Measurements from ENCODE around the gene CSGALNACT2.
A peak's percentile ranks its signal among the peaks of the same experiment; 100 is the strongest.
"Not testable (repeated sequence)": the region's sequence is repeated elsewhere in the genome, so short reads cannot be mapped to it uniquely, and the experiment has no call there.

The CSGALNACT2 gene

DNA sequence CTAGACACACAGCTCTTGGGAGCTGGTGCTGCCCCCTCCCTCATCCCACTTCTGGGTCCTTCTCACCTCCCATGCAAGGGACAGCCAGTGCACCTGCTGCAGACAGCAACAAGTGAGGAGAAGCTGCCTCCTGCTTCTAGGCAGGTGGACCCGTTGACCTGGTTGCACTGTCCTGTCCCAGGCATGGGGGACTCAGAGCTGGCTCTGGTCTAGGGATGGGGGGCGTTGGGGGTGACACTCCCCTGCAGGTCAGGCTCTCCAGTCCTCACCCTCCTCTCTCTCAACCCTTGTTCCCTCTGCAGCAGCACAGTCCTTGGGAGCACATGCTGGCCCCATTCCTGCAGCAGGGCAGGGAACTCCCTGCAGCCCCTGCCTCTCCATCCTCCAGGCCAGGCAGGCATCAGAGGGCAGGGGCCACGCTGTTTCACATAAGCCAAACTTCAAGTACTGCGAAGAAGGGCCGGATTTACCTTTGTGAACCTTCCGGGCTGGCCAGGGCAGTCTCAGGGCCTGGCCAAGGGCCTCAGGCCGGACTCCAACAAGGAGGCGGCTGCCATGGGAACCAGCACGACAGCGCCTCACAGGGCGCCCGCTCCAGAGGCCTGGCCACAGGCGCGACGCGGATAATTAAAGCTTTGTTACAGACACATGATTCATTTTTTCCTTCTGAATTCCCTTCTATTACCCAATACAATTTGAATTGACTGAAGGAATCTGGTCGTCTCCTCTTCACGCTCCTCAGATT lies 80.1 kb downstream of the CSGALNACT2 start:
- peak; percentile 2 for DNase-seq

DNA sequence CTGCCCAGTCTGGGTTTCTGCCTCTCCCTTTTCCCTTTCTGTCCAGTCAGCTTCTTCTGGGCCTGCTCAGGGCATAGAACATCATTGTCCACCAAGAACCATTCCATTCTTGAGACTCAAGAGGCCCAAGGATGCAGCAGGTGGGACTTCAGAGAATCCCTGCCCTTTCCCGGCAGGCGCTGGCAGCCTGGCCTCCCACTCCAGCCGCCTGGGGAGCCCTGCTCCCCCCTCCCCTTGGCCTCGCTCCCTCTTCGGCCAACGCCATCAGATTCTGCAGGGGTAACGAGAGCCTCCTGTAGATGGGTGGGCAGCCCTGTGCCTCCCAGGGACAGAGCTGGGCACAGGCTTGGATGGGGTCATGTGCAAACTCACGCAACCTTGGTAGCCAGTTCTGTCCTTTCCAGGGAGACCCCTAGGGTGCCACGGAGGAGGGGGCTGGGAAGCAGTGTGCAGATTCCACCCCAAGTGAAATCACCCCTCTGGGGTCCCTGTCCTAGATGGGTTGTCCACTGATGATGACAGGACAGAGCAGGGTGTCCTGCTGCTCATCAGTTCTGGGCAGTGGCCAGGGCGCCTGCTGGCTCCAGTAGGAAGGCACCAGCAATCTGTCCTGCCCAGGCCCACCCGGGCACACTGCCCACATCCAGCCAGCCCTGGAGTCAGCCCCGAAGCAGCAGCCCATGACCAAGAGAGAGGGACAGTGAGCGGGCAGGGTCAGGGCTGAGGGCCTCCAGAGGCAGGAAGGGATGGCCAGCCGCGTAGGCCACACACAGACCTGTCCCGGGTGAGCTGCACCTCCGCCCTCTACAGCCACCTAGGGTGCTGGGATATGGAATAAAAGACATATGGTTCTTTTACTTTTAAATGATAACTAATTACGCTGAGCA lies 80.9 kb downstream of the CSGALNACT2 start:
- no peak for DNase-seq

DNA sequence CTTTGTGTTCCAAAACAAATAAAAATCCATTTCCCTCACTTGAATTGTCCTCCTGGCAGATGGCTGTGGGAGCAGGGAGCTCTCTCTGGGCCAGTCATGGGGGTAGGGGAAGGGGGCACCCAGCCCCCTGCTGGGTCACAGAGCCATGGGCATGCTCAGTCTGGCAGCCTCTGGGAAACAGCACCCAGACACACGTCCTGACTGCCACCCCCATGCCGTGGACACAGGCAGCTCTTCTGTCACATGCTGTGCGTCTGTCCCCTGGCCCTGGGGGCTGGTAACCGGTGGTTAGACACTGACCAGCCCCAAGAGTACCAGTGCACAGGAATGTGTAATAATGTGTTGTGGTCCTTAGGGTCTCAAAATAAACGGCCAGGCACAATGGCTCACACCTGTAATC lies 81.6 kb downstream of the CSGALNACT2 start:
- DNase-seq, result no peak

DNA sequence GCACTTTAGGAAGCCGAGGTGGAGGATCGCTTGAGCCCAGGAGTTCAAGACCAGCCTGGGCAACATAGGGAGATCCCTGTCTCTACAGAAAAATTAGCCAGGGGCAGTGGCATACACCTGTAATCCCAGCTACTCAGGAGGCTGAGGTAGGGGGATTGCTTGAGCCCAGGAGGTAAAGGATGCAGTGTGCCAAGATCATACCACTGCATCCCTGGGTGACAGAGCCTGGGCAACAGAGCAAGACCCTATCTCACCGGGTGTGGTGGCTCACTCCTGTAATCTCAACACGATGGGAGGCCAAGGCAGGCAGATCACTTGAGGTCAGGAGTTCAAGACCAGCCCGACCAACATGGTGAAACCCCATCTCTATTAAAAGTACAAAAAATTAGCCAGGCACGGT lies 82.0 kb downstream of the CSGALNACT2 start:
- not testable (repeated sequence) for DNase-seq

DNA sequence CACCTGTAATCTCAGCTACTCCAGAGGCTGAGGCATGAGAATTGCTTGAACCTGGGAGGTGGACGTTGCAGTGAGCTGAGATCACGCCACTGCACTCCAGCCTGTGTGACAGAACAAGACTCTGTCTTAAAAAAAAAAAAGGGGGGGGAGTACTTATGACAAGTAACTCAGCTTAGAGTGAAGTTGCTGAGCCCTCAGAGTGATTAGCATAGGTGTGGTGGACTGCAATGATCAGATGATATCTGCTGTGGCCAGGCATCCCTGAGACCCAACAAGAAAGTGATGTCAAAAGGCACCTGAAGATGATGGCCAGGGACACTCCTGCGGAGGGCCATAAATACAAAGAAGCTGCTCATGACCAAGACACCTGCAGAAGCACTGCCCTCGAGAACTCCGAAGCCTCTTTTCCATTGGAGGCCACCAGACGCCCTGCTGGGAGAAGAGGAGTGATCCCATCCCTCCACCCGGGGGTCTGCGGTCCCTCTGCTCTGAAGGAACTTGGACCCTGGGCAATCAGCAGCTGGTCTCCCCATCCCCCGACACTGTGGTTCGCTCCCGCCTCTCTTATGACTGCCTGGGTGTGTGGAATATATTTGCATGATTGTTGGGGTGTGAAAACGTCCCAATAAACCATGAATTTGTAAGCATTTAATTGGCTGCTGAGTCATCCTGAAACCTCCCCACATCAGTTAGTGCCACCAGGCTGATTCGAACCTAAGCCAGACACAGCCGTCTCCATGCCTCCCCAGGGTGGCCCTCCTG lies 82.6 kb downstream of the CSGALNACT2 start:
- DNase-seq, result no peak

DNA sequence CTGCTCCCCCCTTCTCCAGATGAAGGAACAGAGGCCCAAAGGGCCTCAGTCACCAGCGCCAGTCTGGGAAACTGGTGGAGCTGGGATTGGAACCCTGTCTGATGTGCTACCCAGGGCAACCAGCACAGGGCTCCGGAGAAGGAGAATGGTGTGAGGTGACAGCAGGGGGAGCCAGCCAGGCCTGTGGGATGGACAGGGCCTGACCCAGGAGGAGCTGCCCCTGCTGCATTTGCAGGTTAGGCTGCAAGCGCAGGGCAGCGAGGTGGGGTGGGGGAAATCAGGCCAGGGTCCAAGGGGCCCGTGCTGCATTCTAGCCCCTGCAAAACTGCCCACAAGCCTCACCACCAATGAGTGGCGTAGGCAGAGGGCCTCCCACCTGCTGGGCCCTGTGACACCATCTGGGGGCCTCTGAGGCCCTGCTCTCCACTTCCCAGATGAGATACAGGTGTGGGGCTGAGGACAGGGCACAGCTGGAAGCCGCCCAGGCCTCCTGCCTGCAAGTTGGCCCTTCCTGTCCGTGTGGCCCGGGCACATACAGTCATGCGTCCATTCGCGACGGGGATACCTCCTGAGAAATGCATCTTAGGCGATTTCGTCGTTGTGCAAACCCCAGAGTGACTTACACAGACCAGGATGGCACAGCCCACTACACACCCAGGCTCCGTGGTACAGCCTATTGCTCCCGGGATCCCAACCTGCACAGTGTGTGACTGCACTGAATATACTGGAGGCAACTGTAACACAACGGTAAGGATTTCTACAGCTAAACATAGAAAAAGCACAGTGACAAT lies 83.4 kb downstream of the CSGALNACT2 start:
- DNase-seq, result no peak

DNA sequence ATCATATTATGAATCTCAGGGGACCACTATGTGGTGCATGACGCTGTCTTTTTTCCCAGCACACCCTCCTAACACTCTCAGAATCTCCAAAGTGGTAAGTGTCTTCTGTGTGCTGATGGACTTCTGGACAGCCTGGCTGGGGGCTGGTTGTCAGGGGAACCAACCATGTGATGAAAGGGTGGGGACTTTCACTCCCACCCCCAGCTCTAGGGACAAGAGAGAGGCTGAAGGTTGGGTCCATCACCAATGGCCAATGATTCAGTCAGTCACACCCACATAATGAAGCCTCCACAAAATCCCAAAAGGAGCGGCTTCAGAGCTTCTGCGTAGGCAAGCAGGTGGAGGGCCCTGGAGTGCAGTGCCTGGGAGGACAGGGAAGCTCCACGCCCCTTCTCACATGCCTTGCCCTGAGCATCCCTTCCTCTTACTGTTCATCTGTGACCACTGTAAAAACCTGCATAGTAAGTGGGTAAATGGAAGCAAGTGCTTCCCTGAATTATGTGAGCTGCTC lies 84.0 kb downstream of the CSGALNACT2 start:
- DNase-seq, result no peak

DNA sequence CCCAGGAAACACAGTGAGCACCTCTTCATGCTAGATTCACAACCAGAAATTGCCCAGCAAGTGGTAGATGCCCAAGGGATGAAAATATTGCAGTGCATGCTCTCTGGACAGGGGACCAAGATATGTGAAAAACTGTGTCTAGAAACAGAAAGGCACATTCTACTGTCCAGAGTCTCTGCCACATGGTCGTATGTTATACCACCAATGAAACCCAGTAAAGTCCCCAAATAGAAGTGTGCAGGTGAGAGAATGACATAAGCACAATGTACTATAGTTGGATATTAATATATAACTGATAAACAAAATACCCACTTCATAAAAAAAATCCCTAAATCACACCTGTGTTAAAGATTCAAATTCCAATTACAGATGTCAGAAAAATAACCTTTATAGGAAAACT lies 84.8 kb downstream of the CSGALNACT2 start:
- no peak for DNase-seq

DNA sequence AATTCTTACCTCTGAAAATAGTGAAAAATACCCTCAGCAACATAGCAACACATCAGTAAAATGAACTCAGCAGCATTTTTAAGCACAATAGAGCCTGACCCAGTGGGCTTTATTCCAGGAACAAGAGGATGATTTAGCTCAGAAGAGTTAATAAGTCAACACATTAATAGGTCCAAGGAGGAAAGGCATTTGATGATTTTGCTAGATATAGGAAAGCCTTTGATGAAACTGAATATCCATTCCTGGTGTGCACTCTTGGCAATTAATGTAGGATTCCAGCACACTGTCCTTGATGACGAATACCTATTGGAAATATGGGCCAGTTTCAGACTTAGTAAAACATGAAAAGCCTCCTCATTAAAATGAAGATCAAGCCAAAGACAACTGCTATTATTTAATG lies 86.1 kb downstream of the CSGALNACT2 start:
- no peak for DNase-seq

DNA sequence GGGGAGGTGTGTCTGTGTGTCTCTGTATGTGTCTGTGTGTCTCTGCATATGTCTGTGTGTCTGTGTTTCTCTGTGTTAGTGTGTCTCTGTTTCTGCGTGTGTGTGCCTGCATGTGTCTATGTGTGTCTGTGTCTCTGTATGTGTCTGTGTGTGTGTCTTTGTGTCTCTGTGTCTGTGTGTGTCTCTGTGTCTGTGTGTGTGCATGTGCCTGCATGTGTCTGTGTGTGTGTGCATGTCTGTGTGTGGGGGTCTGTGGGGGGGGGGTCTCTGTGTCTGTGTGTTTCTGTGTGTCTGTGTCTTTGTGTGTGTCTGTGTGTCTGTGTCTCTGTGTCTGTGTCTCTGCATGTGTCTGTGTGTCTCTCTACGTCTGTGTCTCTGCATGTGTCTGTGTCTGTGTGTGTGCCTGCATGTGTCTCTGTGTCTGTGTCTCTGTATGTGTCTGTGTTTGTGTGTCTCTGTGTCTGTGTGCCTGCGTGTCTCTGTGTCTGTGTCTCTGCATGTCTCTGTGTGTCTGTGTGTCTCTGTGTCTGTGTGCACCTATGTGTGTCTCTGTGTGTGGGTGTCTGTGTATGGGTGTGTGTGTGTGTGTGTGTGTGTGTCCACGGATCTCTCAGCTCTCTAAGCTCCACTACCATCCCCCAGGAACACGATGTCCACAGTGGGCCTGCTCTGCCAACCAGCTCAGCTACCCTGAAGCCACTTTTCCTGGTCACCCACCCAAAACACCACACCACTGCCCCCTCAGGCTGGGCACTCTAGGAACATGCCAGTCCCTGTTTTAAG lies 87.0 kb downstream of the CSGALNACT2 start:
- no peak for DNase-seq

DNA sequence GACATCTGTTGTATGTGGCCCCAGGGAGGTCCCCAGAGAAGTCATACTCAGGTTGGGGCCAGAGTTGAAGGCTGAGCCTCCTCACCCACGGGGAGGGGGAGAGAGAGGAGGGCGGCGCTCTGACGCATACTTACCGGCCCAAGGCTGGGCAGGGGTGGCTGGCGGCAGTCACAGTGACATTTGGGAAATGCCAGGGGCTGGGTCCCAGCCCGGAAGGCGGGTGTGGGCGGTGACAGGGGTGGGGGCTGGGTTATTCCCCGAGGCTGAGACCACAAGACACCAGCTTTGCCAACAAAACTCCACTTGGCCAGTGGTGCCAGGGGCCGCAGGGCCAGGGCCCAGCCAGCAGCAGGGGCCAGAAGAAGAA lies 87.5 kb downstream of the CSGALNACT2 start:
- DNase-seq, result no peak

DNA sequence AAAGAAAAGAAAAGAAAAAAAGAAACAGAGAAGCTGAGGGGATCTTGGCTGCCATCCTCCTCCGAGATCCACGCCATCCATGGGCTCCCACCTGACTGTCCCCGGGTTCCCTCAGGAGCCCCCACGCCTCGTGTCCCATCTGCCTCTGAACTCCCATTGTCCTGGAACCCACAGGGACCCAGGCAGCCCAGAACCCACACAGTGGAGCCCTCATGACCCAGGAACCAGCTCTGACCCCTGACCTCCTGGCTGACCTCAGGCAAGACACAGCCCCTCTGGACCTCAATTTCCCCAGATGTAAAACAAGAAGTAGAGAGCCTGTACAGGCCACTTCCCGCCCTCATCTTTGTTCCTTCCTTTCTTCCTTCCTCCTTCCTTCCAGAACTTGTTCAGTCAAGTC lies 88.2 kb downstream of the CSGALNACT2 start:
- DNase-seq, result no peak

DNA sequence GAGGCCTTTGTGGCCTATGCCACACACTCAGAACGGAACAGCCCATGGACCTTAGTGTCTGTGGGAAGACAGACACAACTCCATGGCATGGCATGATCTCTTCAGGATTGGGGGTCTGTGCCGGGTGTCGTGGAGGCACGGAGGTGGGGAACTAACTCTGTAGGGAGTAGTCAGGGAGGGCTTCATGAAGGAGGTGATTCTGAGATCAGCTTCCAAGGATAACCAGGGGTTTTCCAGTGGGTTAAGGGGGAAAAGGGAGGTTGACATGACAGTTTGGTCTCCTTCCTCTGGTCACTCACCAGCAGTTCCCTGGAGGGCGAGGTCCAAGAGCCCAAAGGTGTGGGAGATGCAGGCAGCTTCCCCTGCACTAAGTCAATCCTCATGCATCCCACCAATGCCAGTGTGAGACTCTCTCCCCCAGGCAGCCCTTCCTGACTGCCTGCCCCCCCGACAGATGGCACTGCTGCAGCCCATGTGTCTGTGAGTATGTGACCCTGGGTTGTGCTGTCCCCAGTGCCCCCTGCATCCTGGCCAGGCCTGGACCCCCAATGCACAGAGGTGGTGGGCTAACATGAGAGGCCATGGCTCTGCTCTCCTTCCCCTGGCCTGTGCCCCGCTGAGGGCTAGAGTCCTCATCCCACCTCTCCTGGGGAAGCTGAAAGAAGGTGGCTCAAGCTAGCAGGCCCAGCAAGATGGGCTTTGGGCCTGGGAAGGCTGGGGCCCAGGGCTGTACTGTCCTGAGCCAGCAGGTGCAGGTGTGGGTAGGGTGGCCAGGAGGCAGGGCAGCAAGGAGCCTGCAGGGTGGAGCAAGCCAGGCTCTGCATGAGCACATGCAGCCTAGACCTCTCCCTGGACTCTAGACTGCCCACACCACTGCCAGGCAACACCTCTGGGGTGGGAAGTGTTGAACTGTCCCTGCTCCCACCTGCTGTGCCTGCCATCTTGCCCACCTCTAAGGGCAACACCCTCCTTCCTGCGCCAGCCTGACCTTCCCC lies 88.9 kb downstream of the CSGALNACT2 start:
- no peak for DNase-seq

DNA sequence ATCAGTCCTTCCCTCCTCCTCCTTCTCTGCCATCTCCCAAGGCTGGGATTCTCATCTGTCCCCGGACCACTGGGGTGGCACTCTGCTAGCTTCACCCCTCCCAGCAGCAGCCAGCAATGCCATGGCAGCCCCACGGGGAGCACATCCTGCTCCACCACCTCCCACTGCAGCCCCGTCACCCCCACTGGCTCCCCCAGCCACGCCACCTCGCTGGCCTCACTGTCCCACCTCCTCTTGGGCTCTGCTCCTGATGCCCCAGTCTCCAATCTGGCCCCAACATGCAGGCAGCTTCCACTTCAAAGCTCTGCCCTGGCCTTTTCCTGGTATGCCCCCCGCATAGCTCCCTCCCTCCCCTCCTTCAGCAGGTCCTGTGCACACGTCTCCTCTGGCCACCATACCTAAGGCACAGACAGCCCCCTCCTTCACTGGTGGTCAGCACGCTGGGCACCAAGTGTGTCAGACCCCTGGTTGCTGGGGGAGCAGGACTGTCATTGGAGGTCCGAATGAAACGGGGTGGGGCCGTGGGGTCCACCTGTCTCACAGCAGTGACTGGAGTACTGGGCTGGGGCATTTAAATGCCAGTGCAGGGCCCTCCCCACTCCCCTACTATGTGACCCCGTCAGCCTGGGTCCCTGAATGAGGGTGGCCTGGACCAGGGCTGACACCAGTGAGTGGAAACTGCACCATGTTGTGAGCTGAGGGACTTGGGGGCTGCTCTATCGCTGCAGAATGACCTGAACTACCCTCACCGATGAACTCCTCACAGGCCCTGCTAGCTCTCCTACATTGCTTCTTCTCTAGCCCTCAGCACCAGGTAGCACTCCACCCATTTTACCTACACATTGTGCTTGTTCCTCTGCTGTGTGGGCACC lies 89.9 kb downstream of the CSGALNACT2 start:
- DNase-seq, result no peak

DNA sequence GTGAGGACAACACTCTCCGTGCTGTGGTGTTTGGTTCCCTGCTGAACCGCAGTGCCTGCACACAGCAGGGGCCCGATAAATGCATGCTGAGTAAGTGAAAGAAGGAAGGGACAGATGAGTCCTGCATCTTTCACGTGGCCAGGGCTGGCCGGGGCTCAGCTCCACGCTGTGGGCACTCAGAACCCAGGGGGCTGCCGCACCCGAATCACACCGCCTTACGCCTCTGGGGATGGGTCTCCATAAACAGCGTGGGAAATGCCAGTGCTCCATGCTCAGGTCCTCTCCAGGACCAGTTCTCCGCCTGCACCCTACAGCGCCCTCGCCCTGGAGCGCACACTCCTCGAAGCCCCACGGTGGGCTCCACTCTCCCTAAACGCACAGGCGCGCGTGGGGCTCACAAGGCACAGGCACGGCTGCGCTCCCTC lies 90.5 kb downstream of the CSGALNACT2 start:
- DNase-seq, result no peak

DNA sequence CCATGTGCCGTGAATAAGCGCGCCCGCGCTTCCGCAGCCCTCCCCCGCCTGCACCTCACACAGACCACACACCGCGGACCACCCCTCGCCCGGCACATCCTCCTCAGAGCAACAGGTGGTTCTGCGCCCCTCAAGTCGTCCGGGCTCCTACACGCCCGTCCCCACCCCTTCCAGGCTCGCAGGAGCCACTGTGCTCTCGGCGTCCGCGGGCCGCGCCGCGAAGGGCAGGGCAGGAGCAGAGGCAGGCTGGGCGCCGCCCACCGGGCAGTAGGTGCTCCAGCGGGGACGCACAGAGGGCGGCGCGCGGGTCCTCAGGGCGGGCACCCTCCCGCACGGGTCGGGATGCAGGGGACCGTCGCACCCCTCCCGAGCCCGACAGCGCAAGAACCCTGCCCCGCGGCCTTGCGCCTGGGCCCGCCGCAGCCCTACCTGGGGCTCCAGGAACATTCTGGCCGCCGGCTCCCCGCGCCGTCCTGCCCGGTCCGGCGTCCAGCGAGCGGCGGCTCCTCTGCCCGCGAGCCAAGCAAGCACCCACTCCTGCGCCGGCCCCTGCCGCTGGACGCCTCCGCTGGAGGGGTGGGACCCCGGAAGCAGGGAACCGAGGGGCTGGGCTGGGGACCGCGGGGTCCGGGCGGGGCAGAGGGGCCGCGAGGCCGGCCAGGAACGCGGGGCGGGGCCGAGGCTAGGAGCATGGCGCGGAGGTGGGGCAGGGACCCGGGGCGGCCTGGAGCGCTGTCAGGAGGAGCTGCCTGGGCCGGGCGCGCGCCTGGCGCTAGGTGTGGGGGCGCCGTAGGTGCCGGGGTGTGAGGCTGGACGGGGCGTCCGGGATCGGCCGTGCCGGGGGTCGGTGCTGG lies 91.2 kb downstream of the CSGALNACT2 start:
- DNase-seq, result no peak

DNA sequence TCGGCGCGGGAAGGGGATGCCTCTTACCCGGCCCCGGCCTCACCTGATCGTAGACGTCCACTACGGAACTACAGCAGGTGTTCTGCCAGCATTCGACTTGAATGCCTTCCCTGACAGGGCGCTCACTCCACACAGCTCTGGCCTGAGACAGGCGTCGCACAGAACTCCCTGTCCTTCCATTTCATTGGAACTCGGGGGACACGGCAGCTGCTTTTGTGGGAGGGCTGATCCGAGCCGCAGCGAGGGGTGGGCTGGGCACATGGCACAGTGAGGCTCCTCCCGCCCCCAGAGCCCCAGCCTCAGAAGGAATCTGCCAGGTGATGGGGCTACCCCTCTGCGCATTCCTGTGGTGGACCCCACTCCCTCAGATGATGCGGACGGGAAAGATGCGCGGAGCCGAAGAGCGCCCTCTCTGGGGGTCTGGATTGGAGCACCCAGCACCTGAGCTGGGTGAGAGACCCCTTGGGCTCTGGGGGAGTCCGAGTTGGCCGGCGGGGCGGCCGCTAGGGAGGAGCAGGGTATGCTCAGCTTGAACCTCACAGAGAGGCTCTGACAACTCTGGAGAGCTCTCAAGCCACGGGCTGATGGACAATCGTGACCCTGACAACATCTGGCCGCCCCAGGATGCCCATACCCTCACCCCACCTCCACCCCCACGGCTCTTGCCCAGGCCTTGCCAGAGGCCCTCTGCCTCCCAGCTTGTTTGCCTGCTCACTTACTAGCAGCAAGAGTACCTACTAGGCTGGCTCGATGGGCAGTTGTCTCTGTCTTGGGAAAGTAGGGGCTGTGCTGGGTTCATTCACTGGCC lies 92.1 kb downstream of the CSGALNACT2 start:
- DNase-seq, result no peak

Measured in fibroblast of skin of right biceps (primary cell).